ENCODE results near the gene PON2.

DNA sequence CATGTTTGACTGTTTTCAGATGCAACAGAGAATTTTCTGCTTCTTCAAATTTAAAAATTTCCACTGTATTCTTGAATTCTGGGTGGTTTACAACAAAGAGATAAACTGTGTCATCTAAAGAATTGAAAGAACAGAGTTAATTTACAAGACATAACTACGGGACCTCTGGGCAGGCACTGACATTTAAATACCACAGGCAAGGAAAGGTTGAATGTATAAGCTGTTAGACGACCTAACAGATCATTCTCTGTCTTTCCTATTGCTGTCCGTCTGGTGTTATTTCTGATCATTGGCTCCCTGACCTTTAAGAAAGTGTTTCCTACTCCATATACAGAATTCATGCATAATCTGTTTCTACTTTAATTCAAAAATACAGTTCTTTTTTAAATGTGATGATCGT is 23.2 kb downstream of the PON2 start:
- TF ChIP-seq, protein P1, sequence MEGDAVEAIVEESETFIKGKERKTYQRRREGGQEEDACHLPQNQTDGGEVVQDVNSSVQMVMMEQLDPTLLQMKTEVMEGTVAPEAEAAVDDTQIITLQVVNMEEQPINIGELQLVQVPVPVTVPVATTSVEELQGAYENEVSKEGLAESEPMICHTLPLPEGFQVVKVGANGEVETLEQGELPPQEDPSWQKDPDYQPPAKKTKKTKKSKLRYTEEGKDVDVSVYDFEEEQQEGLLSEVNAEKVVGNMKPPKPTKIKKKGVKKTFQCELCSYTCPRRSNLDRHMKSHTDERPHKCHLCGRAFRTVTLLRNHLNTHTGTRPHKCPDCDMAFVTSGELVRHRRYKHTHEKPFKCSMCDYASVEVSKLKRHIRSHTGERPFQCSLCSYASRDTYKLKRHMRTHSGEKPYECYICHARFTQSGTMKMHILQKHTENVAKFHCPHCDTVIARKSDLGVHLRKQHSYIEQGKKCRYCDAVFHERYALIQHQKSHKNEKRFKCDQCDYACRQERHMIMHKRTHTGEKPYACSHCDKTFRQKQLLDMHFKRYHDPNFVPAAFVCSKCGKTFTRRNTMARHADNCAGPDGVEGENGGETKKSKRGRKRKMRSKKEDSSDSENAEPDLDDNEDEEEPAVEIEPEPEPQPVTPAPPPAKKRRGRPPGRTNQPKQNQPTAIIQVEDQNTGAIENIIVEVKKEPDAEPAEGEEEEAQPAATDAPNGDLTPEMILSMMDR (IDR thresholded peaks at IDR 0.05): no peak
- TF ChIP-seq POLR2A (IDR thresholded peaks at IDR 0.05): no peak

Data from Peyer's patch (tissue), 4 donors.